ENCODE data around the gene SDC1.
"Not testable (repeated sequence)": the region's sequence is repeated elsewhere in the genome, so short reads cannot be mapped to it uniquely, and the experiment has no call there.

Gene SDC1

DNA sequence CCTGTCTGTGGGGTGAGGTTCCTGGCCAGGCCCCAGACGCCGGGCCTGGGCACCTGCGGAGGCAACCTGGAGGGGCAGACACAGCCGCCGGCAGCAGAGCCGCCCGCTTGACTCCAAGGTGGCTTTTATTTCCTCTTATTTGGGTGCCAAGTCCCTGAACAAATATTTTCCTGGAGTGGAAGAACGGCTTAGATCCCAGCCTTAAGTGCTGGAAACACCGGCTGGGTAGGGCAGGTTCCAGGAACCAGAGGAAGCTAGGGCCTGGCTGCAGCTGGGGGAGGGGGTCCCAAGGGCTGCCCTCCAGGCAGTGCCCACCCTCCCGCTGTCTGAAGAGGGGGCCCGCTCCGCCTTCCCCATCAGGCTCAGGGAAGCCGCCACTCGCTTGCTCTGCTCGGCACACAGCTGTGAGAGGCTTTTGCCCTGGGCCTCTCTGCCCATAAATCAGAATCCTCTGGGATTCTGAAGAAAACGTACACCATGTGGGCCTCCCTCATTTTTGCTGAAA is 28.2 kb downstream of the SDC1 start:
- DNase-seq (ENCODE audit: low spot score), result no peak

DNA sequence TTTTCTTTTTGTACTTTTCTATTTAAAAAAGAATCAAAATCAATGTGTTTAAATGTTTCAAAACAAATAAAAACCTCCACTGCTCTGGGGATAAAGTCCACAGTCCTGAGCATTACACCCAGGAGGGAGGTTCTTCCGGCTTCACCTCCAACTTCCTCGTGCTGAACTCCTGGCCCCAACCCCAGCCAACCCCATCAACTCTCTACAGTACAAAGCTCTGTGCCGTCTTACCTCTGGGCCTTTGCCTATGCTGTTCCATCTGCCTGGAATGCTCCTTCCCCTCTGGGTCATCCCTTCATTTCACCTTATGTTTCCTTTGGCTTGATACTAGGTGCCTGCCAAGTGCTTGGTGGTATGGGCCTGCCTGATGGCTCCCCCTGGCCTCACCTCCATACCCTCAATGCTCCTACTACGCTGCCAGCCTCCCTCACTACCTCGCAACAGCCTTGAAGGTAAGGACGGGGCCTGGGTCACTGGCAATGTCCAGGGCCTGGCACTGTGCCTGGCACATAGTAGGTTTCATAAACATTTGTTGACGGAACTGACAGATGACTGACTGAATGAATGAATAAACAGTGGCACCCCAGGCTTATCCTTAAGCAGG is 28.8 kb downstream of the SDC1 start:
- no peak for DNase-seq (ENCODE audit: low spot score)

DNA sequence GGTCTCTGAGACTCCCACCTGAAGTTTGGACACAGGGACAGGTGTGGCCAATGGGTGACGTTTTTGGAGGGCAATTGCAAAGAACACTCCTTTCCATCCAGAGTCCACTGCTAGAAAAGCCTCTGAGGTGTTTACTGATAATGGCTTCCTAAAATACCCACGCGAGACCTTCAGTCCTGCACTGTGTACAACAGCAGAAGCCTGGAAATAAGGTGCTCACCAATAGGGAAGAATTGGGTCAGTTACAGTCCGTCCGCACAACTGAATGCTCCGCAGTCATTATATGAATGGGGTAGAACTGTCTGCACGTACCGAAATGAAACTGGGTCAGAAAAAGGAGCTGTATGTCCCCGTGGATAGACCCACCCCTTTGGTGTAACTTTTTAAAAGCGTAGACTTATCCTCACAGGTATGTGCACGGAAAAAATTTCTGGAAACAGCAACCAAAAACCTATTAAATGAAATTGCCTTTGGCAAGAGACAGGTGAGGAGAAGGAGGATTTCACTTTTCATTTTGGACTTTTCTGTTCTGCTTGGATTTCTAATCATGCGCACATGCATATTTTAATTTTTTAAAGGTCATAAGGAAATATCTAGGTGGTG is 29.4 kb downstream of the SDC1 start:
- no peak for DNase-seq (ENCODE audit: low spot score)

DNA sequence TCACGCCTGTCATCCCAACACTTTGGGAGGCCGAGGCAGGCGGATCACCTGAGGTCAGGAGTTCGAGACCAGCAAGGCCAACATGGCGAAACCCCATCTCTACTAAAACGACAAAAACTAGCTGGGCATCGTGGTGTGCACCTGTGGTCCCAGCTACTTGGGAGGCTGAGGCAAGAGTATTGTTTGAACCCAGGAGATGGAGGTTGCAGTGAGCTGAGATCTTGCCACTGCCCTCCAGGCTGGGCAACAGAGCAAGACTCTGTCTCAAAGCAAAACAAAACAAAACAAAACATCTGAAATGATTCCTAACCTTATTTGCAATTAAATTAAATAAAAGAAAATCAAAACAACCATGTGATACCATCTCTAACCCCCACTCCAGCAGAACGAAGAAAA is 29.9 kb downstream of the SDC1 start:
- DNase-seq (ENCODE audit: low spot score), result not testable (repeated sequence)

DNA sequence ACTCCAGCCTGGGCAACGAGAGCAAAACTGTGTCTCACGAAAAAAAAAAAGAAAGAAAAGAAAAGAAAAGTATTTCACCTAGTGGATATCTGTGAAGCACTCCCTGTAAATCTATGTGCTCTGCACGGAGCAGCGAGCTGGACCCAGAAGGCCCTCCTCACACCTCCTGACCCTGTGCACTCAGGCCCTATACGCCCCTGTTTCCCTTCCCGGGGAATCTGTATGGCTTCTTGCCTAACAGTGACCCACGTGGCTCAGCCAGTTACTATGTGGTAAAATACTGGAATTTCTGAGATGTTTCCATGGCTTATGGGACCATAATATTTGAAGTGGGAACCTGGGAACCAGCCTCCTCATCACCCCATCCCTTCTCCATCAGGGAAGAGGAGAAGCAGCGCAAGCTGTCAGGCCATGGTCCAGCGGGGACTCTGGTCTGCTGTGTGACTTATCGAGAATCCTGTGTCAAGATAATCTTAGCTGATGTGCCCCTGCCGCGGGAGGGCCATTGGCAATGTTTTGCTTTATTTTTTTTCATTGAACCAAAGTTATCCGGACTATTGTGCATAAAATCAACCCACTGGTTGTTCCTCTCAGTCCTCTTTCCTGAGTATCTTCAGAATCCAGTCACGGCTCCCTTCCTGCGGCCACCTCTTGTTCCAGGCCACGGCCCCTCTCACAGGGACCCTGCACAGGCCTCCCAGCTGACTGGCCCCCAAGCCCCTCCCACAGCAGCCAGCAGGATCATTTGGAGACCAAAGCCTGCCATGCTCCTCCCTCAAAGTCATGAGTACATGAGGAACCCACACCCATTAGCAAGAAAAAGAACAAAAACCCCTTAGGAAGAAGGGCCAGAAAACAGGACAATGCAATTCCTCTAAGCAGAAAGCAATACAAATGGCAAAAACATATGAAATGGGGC is 30.6 kb downstream of the SDC1 start:
- DNase-seq (ENCODE audit: low spot score), result no peak

DNA sequence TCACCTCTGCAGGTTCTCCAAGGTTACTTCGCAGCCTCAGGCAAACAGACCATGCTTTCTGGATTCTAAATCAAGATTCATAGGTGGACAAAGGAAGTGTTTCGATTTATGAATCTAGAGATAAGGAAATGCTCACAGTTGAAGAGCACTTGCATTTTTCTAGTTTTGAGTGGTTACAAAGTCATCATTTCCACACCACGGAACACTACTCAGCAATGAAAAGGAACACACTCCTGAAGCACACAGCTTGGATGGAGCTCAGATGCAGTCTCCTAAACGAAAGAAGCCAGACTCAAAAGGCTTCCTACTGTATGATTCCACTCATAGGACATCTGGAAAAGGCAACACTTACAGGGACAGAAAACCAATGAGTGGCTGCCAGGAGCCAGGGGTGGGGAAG is 31.7 kb downstream of the SDC1 start:
- no peak for DNase-seq (ENCODE audit: low spot score)

DNA sequence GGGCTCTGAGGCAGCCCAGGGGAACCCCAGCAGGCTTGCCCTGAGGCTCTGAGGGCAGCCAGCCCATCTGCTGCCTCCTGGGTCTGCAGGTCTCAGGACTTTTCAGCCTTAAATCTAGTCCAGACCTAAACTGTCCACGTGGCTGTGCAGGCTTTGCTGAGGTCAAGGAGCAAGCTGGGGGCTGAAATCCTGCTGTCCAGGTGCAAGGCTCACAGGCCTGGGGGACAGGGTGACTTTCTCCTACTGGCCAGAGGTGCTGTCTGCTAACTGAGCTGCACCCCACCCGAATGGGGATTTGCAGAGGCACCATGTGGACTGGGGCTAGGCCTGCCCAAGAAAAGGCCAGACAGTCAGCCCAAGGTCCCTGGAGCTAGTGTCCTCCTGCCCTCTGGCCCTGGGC is 32.1 kb downstream of the SDC1 start:
- no peak for DNase-seq (ENCODE audit: low spot score)

DNA sequence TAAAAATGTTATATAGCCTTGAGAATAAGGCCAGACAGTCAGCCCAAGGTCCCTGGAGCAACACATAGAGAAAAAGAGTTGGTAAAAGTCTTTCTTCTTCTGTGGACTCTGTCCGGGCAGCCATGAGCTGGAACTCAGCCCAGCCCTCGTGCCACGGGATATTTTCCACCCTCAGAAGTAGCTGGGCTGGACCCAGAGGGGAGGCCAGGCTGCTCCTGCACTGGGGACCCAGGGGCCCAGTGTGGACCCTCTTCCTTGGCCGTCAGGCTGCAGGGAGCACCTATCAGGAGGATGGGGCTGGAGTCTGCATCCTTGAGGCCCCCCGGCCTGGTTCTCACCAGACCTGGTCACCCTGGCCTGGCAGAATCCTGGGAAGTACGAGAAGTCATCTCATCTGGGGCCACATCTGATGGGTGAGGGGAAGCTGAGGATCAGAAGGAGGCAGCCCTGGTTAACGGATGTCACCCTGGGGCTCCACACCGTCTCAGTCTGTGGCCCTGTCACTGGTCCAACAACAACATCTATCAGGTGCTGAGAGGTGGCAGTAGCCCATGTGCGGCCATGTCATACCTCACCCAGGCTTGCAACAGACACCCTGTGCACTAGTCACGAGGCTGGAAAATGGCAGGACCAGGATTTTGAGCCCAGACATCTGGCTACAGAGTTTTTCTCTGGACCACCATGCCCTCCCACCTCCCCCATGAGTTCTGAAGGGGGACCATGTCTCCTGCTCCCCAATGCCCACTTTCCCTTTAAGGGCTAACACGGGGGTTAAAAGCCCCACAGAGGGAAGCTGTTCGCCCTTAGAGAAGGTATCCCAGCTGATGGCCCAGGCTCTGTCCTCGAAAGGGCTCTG is 33.0 kb downstream of the SDC1 start:
- no peak for DNase-seq (ENCODE audit: low spot score)

DNA sequence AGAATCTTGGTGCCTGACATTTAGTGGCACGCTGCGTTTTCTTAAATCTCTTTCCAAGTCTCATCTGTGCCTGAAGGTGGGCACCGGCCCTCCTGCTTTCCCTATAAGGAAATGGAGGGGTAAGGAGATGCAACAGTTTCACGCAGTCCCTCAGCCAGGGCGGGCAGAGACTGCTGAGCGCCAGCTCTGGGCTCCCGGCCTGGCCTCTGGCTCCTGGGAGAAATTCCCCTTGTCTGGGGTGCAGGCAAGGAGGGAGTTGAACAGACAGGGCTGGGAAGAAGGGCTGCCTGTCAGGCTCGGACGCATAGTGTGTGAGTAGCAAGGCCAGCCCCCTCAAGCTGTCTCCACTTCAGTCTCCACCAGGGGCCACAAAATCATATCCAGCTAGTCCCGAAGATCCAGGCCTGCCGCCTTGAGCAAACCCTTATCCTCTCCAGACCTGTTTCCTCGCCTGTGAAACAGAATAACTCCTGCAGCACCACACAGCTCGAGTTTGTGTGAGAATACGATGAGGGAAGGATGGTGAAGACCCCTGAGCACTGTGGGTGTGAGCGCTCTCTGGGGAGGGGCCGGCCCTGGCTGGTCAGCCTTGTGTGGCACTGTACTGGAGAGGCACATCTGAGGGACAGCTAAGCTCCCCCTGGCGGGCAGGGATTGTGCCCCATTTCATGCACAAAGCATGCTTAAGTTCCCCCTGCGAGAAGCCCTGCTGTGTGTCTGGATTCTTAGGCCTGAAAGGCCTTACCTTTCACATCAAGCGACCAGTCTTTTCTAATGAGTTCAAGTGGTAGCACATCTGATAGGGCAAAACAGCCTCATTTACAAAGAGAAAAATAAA is 33.8 kb downstream of the SDC1 start:
- no peak for DNase-seq (ENCODE audit: low spot score)

DNA sequence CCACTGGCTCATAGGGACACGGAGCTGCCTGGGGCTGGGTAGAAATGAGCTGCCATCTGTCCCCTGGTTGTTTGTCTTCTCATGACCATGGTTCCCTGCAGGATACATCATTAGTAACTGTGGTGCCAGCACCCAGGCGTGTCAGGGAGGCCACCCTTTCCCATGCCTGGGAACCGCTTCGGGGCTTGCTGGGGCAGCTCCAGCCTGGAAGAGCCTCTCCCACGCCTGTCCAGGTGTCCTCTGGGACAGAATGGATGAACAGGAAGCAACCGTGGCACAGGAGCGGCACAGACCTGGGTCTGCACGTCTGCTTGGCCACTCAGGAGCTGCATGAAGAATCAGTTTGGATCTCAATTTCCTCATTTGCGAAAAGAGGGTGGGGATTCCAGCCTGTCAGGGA is 34.8 kb downstream of the SDC1 start:
- no peak for DNase-seq (ENCODE audit: low spot score)

DNA sequence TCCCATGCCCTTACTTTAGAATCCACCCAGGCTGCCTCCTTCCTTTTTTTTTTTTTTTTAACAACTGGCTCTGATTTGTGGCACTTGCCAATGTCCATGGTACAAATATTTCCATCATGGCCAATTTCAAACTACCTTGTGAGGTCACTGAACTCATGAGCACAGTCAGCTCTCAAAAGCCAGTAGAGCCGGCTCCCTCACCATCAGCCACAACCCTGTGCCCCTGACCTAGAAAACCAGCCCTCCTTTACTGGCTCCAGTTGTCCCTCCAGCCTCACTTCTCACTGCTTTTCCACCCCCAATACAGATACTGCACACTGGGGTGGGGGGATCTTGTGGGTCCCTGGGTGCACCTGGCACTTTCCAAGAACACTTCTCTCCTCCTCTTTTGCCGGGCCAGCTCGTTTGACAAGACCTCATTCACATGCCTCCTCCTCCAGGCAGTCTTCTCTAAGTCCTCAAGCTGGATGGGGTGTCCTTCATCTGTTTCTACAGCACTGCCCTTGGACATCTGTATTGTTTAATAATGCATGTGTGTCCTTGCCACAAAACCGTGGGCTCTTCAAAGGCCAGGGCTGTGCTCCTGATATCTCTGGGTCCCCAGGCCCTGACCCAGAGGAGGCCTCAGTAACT is 35.5 kb downstream of the SDC1 start:
- no peak for DNase-seq (ENCODE audit: low spot score)

DNA sequence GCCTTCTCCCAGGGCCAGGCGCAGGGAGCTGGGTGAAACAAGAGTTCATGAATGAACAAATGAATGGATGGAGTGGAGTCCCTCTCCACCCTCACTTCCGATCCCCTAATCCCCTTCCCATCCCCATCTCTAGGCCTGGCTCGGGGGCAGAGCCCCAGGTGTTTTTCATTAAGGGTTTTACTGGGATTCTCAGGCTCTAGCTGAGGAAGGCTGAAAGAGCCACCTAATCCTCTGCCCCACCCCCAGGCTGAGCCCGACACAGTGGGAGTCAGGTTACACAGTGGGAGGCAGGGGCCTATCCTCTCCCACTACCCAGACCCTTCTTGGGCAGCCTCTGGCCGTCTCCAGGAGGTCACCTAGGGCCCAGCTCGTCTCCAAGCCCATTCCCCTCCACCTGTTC is 36.1 kb downstream of the SDC1 start:
- no peak for DNase-seq (ENCODE audit: low spot score)

DNA sequence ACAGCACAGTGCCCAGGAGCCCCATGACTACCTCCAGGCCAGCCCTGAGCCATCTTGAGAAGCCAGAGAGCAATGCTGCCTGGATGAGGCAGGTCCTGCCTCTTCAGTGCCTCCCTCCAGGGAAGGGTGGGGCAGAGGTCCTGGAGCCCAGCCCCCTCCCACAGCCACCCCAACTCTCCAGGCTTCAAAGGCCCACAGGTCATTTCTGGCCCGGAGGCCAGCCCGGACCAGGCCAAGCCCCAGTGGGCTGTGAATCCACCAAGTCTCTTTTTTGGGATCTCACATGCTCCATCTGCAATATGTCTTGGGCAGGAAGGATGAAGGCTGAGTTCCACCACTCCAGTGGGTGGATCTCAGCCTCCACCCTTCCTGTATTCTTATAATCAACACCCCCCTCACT is 36.7 kb downstream of the SDC1 start:
- no peak for DNase-seq (ENCODE audit: low spot score)

DNA sequence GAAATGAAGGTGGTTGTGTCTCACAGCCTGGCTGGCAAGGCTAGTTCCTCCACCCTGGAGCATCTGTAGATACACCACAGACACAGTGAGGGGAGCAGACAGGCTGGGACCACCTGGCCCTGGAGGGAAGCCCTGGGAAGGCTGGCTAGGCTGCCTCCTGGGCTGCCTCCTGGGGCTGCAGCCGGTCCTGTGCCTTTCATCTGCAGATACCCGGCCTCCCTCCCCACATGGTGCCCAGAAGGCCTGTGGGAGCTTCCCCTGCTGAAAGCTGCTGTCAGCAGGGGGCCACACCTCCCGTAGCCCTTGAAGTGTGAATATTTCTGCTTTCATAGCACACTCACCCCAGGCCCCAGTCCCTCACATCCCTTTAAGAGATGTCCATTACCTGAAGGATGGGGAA is 37.6 kb downstream of the SDC1 start:
- no peak for DNase-seq (ENCODE audit: low spot score)

DNA sequence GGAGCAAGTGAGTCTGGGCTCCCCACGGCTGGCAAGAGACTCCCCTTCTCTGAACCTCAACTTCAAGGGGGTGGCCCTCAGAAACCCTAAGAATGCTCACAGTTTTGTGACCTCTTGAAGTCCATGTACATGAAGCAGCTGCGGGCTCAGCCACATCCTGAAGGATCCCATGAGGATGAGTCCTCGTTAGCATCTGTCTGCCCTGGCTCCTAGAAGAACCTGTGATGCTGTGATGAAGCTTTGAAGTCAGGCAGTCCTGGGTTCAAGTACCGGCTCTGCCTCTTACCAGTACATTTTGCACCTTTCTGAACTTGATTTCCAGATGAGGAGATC is 38.1 kb downstream of the SDC1 start:
- no peak for DNase-seq (ENCODE audit: low spot score)

DNA sequence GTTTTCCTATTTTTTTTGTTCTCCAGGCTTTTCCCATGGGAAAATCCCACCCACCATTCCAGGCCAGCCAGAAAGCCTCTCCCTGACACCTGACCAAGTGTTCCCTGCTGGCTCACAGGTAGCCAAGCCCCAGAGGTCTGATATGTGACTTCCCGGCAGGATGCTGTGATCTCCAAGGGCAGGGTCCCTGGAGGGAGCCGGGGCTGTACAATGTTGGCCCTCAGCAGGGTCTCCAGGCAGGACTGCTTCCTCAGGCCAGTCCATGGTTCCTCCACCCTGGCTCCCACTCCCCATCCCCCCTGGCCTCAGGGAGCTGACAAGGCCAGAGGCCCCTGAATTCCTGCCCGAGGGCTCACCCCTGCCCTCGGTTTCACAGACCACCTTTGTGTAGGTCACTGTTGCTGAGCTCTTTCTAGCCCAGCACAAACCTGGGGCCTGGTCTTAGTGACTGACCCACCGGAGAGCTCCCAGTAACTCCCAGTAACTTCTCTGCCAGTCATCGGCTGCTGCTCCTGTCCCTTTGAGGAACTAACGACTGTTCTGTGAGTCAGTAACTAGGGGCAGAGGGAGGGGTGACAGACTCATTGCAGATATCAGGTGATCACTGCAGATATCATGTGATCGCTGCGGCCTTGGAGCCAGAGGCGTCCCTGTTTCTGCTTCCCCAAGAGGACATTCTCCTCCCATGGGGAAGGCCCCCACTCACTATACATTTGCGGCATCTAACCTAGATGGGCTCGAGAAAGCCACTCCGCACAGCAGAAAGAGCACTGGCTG is 38.7 kb downstream of the SDC1 start:
- no peak for DNase-seq (ENCODE audit: low spot score)

DNA sequence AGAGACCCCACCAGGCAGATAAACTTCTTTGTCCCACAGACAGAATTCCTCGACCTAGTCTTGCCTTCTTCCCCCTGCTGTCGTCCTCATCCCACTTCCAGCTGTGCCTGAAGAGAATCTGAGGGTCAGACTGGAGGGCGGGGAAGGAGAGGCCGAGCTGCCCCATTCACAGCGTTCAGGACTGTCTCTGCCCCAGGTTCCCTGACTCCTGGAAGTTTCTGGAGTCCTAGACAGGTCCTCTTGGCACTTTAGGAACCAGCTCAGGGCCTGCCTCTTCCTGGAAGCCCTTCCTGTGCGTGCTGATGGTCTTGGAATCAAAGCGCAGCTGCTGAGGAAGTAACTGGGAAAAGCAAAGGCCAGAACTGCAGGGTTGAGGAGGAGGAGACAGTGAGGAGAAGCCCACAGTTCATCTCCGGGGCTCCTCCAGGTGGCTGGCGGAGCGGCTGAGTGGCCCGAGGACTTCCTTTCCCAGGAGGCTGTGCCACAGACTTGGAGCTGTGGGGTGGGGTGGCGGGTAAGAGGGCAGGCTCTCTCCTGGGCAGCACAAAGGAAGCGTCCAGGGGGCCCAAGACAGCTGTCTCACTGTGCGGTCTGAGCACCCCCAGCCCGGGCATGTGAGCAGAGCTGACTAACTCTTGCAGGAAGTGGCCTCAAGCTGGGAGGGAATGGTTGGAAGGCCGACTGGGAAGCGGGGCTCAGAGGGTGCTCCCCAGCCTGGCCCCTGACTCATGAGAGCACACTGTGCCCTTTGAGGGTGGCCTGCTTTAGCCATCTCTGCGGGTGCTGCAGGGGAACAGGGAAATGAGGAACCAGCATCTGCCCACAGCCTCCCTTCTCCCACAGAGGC is 39.5 kb downstream of the SDC1 start:
- DNase-seq (ENCODE audit: low spot score), result no peak

DNA sequence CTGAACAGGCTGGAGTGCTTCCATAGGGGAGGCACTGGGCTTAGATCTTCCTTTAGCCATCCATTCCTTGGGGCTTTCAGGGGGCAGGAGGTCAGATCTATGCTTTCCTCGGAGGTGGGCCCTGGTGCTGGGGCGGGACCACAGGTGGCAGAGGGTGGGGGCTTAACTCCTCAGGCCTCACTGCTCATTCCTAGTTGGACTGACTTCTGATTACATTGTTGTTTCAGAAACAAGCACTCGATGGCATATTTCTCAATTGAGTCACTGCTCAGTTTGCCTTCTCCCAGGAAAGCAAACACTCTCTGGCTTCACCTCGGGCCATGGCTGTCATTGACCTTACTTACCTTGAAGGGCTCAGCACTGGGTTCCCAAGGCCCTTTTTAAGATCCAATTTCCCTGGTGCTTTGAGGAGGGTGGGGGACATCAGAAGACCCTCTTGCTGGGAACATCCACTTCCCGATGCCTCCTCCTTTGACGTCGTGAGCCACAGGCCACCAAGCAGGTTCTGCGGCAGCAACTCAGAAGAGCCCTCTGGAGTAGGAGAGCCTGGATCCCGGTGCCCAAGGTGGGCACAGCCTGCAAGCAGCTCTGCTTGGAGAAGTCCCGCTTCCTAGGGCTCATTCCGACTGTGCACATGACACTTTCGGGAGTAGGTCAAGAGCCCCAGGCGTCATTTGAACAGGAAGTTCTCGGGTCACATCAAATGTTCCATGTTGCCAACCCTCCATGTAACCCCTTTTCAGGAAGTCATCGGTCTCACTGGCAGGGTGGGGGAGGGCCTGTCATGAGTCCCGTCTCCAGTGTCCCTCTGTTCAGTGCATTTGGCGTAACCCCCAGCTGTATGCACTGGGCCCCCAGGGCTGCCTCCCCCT is 40.6 kb downstream of the SDC1 start:
- DNase-seq (ENCODE audit: low spot score), result no peak
